H1 (cell line): ENCODE measurements around the gene NEUROD1. TPM values are rescaled to one million over a fixed set of nuclear protein-coding genes. Genes with fewer than 3 reads are reported as not detected.

Experiments used
- CTCF ChIA-PET: fragments of 300-600 bp; sonication (Branson Sonifier 250); formaldehyde crosslinking; loops from one replicate; lab custom pipeline; 2021; ENCODE audit not compliant: partially characterized antibody; lab: Charles Lee
- POLR2A ChIA-PET: fragments of 300-600 bp; sonication (Branson Sonifier 250); formaldehyde crosslinking; loops from one replicate; lab custom pipeline; 2021; ENCODE audit warnings: inconsistent platforms; ENCODE audit not compliant: partially characterized antibody; lab: Charles Lee
- DNase-seq, 2 experiments: peaks; one replicate each; pipeline versions ENCODE4 v3.0.0 to v3.0.0-alpha.2; 2010 to 2022; ENCODE audit warnings: low spot score in 2 of 2, low read depth in 1 of 2, mixed read lengths in 1 of 2
- FAIRE-seq: peaks from 2 replicates; lab custom pipeline; 2011; peaks lifted over from hg19 to GRCh38; lab: Jason Lieb, UNC
- H2AFZ ChIP-seq: 2 replicates; pipeline ENCODE4 v1.8.1; 2012; ENCODE audit warnings: low read length, inconsistent platforms
- H2AK5ac ChIP-seq: 2 replicates; pipeline ENCODE4 v1.6.1; 2013; ENCODE audit warnings: low read depth, low read length
- H2BK120ac ChIP-seq: replicated peaks from 2 replicates; pipeline ENCODE3; 2013; ENCODE audit warnings: low read depth, low read length, inconsistent platforms
- H2BK12ac ChIP-seq: 2 replicates; pipeline ENCODE4 v1.6.1; 2013; ENCODE audit warnings: low read depth, low read length
- H2BK15ac ChIP-seq: 2 replicates; pipeline ENCODE4 v1.6.1; 2013; ENCODE audit warnings: low read length
- H2BK20ac ChIP-seq: 2 replicates; pipeline ENCODE4 v1.6.1; 2013; ENCODE audit warnings: low read length
- H2BK5ac ChIP-seq: 2 replicates; pipeline ENCODE4 v1.6.1; 2013; ENCODE audit warnings: low read depth, low read length
- H3K14ac ChIP-seq: 2 replicates; pipeline ENCODE4 v1.6.1; 2013; ENCODE audit warnings: inconsistent platforms; ENCODE audit not compliant: insufficient read length
- H3K18ac ChIP-seq: 2 replicates; pipeline ENCODE4 v1.6.1; 2013; ENCODE audit warnings: low read length; ENCODE audit errors: extremely low read depth
- H3K23ac ChIP-seq: 2 replicates; pipeline ENCODE4 v1.6.1; 2013; ENCODE audit warnings: inconsistent platforms; ENCODE audit not compliant: insufficient read length
- H3K23me2 ChIP-seq: 2 replicates; pipeline ENCODE4 v1.6.1; 2013; ENCODE audit warnings: low read depth, low read length
- H3K27ac ChIP-seq: 2 replicates; pipeline ENCODE4 v1.6.1; 2011; ENCODE audit warnings: low read depth, low read length, inconsistent platforms
- H3K27me3 ChIP-seq, 4 experiments: replicated peaks in 1 of 4; 1 replicate in 1 of 4; 2 replicates in 3 of 4; pipeline versions ENCODE4 v1.6.1 to v1.8.1; 2011 to 2013; ENCODE audit warnings: low read length in 3 of 4, mild to moderate bottlenecking in 3 of 4, inconsistent platforms in 2 of 4, mixed read lengths in 2 of 4, moderate library complexity in 1 of 4; ENCODE audit not compliant: control insufficient read depth in 3 of 4, insufficient read depth in 3 of 4; ENCODE audit errors: extremely low read depth in 1 of 4
- H3K36me3 ChIP-seq, 4 experiments: 2 replicates each; pipeline versions ENCODE4 v1.6.1 to v1.8.1; 2011 to 2013; ENCODE audit warnings: mild to moderate bottlenecking in 4 of 4, low read length in 3 of 4, moderate library complexity in 2 of 4, control low read depth in 1 of 4, inconsistent platforms in 1 of 4; ENCODE audit not compliant: insufficient read depth in 4 of 4, control insufficient read depth in 2 of 4
- H3K4ac ChIP-seq: replicated peaks from 2 replicates; pipeline ENCODE3; 2013; ENCODE audit warnings: low read length, low read depth, mixed read lengths, inconsistent platforms; ENCODE audit not compliant: insufficient read length
- H3K4me1 ChIP-seq, 4 experiments: replicated peaks in 1 of 4; 1 replicate in 1 of 4; 2 replicates in 3 of 4; pipeline versions ENCODE4 v1.6.1 to v1.8.1; 2011 to 2013; ENCODE audit warnings: low read length in 3 of 4, inconsistent platforms in 2 of 4, mixed read lengths in 1 of 4; ENCODE audit not compliant: insufficient read depth in 4 of 4, control insufficient read depth in 3 of 4
- H3K4me2 ChIP-seq, 2 experiments: 2 replicates each; pipeline versions ENCODE4 v1.6.1 to v1.8.1; 2011 to 2013; ENCODE audit warnings: low read depth in 2 of 2, low read length in 2 of 2, control low read depth in 1 of 2, inconsistent platforms in 1 of 2, mild to moderate bottlenecking in 1 of 2; ENCODE audit not compliant: insufficient read depth in 1 of 2
- H3K4me3 ChIP-seq, 4 experiments: fragments of 200-600, 300-600 bp in 1 of 4; sonication (generic), shearing (Covaris generic), sonication (Bioruptor Twin) in 1 of 4; 2 replicates each; pipeline versions ENCODE4 v1.5.1 to v1.8.1; 2011 to 2016; ENCODE audit warnings: low read length in 4 of 4, low read depth in 3 of 4, control low read depth in 2 of 4, inconsistent platforms in 2 of 4, mild to moderate bottlenecking in 2 of 4, mixed read lengths in 1 of 4, moderate library complexity in 1 of 4; ENCODE audit not compliant: insufficient read depth in 2 of 4; ENCODE audit errors: extremely low read depth in 1 of 4
- H3K56ac ChIP-seq: replicated peaks from 2 replicates; pipeline ENCODE3; 2013; ENCODE audit warnings: low read depth, mild to moderate bottlenecking, mixed read lengths, low read length, inconsistent platforms; ENCODE audit not compliant: insufficient read length
- H3K79me1 ChIP-seq: 2 replicates; pipeline ENCODE4 v1.6.1; 2013; ENCODE audit warnings: low read depth, low read length, control low read depth
- H3K79me2 ChIP-seq, 2 experiments: 2 replicates each; pipeline versions ENCODE4 v1.6.1 to v1.8.1; 2012 to 2013; ENCODE audit warnings: low read length in 2 of 2, mild to moderate bottlenecking in 2 of 2, inconsistent platforms in 1 of 2; ENCODE audit not compliant: insufficient read depth in 2 of 2, control insufficient read depth in 1 of 2
- H3K9ac ChIP-seq, 4 experiments: replicated peaks in 1 of 4; 1 replicate in 1 of 4; 2 replicates in 3 of 4; pipeline versions ENCODE4 v1.6.1 to v1.8.1; 2011 to 2013; ENCODE audit warnings: low read depth in 3 of 4, low read length in 3 of 4, control low read depth in 2 of 4, mild to moderate bottlenecking in 2 of 4, moderate library complexity in 2 of 4, inconsistent platforms in 1 of 4; ENCODE audit errors: extremely low read depth in 1 of 4
- H3K9me3 ChIP-seq, 2 experiments: 2 replicates each; pipeline versions ENCODE4 v1.6.1 to v1.8.1; 2012 to 2013; ENCODE audit warnings: mild to moderate bottlenecking in 2 of 2, moderate library complexity in 2 of 2, control low read depth in 1 of 2, inconsistent platforms in 1 of 2, low read depth in 1 of 2, low read length in 1 of 2, mixed read lengths in 1 of 2; ENCODE audit not compliant: insufficient read depth in 2 of 2
- H4K20me1 ChIP-seq, 2 experiments: replicated peaks in 1 of 2; 2 replicates each; pipeline versions ENCODE3 to v1.8.1; 2011 to 2013; ENCODE audit warnings: inconsistent platforms in 2 of 2, low read length in 2 of 2, mild to moderate bottlenecking in 1 of 2; ENCODE audit not compliant: insufficient read depth in 2 of 2, control insufficient read depth in 1 of 2
- H4K5ac ChIP-seq: 2 replicates; pipeline ENCODE4 v1.6.1; 2013; ENCODE audit warnings: low read length, low read depth, mixed read lengths, inconsistent platforms; ENCODE audit not compliant: insufficient read length
- H4K8ac ChIP-seq: 2 replicates; pipeline ENCODE4 v1.8.0; 2013; ENCODE audit warnings: mild to moderate bottlenecking, moderate library complexity, low read length, inconsistent platforms; ENCODE audit not compliant: insufficient read depth; ENCODE audit errors: extremely low read depth
- H4K91ac ChIP-seq: replicated peaks from 2 replicates; pipeline ENCODE3; 2013; ENCODE audit warnings: low read length, mixed read lengths, inconsistent platforms; ENCODE audit not compliant: insufficient read length
- CHD1 ChIP-seq: IDR thresholded peaks from 2 replicates; pipeline ENCODE4 v1.6.1; 2012; ENCODE audit warnings: low read depth, low read length, improper control_type of control experiment
- EGR1 ChIP-seq: IDR thresholded peaks from 2 replicates; pipeline ENCODE4 v1.6.1; 2011; ENCODE audit warnings: low read depth, low read length, borderline replicate concordance
- FOSL1 ChIP-seq: IDR thresholded peaks from 2 replicates; pipeline ENCODE4 v1.6.1; 2011; ENCODE audit warnings: mild to moderate bottlenecking, low read depth, low read length, moderate library complexity; ENCODE audit not compliant: insufficient read depth
- MAFK ChIP-seq: IDR thresholded peaks from 2 replicates; pipeline ENCODE4 v1.6.1; 2012; ENCODE audit warnings: low read depth, mild to moderate bottlenecking, improper control_type of control experiment, low read length
- RAD21 ChIP-seq, 2 experiments: IDR thresholded peaks in 1 of 2; conservative IDR thresholded peaks in 1 of 2; 2 replicates each; pipeline ENCODE4 v1.6.1; 2011; ENCODE audit warnings: low read depth in 2 of 2, low read length in 2 of 2, improper control_type of control experiment in 1 of 2, inconsistent platforms in 1 of 2, mild to moderate bottlenecking in 1 of 2, moderate library complexity in 1 of 2
- RFX5 ChIP-seq: IDR thresholded peaks from 2 replicates; pipeline ENCODE4 v1.6.1; 2011; ENCODE audit warnings: low read depth, low read length, improper control_type of control experiment, borderline replicate concordance
- SIN3A ChIP-seq, 2 experiments: IDR thresholded peaks in 1 of 2; conservative IDR thresholded peaks in 1 of 2; 2 replicates each; pipeline ENCODE4 v1.6.1; 2011 to 2012; ENCODE audit warnings: low read length in 2 of 2, improper control_type of control experiment in 1 of 2, low read depth in 1 of 2, mild to moderate bottlenecking in 1 of 2
- SP4 ChIP-seq: IDR thresholded peaks from 2 replicates; pipeline ENCODE4 v1.6.1; 2012; ENCODE audit warnings: low read length, inconsistent platforms
- TBP ChIP-seq: IDR thresholded peaks from 2 replicates; pipeline ENCODE4 v1.6.1; 2011; ENCODE audit warnings: low read depth, low read length, improper control_type of control experiment
- YY1 ChIP-seq: IDR thresholded peaks from 2 replicates; pipeline ENCODE4 v1.6.1; 2011; ENCODE audit warnings: low read depth, mild to moderate bottlenecking, low read length
- ZNF274 ChIP-seq: IDR thresholded peaks from 2 replicates; pipeline ENCODE4 v1.7.0; 2012; ENCODE audit warnings: low read length, borderline replicate concordance; ENCODE audit errors: extremely low read depth
- WGBS, 2 experiments: shearing (Covaris generic) in 1 of 2; methylation state at CpG; one replicate each; pipeline versions ENCODE4 v1.1.6 to v1.1.7; 2013 to 2015; ENCODE audit warnings: low lambda C conversion rate in 2 of 2, mixed read lengths in 2 of 2, inconsistent platforms in 1 of 2, low coverage in 1 of 2, missing lambda C conversion rate in 1 of 2; ENCODE audit not compliant: insufficient replicate concordance in 2 of 2, insufficient coverage in 1 of 2, insufficient read length in 1 of 2; ENCODE audit errors: extremely low coverage in 1 of 2, missing lambda C conversion rate in 1 of 2; 5-methylcytosine and 5-hydroxymethylcytosine counted together
- polyA plus RNA-seq, 7 experiments: library from polyadenylated mRNA; depleted of rRNA in 3 of 7; stranded (reverse) in 5 of 7; unstranded in 2 of 7; fragments of >200 nt in 5 of 7; fragments of 200-250 nt in 2 of 7; gene quantifications; 1 replicate in 5 of 7; 2 replicates in 1 of 7; 4 replicates in 1 of 7; pipeline versions ENCODE4 v1.2.1 to v1.2.3, GENCODE V29; 2011 to 2013; ENCODE audit warnings: missing spikeins in 2 of 7, mixed read lengths in 2 of 7
- total RNA-seq: library from RNA; stranded (reverse); fragmentation: NEBNext Ultra II Directional; extraction: Animal tissue kit (Norgen Biotek cat#: 25700); gene quantifications from 2 replicates; pipeline ENCODE4 v1.2.1, GENCODE V29; 2021
- TF ChIP-seq, protein P1 (sequence below): IDR thresholded peaks from 2 replicates; pipeline ENCODE4 v1.6.1; 2012; ENCODE audit warnings: inconsistent platforms

NEUROD1 gene
- total and polyA plus RNA-seq, 2 of the 8 experiments (the other 6 are each of a cell fraction or from before 2014, with no cell fraction given), result 0.08 TPM; not detected in 1

DNA sequence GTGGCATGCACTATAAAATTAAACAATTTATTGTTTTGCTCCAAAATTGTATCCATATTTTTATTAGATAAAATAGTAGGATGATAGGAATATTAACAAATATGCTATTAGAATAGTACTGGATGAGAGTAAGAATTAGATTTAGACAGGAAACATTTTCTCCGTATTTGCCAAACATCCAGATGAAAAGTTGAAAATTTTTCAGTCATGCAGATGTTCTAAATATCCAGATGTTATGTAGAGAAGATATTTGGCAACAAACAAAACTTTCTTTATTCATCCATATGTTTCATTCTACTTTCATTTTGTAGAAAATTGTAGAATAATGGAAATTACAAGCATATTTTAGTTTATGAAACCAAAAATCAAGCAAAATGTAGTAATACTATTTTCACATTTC lies 45.2 kb upstream of the NEUROD1 start:
- Histone ChIP-seq H3K36me3 (no peaks in the 10 kb centered on the region), H4K5ac (no peak overlapping the region), H3K4me2 (no peak overlapping the region), H3K23me2 (no peaks in the 10 kb centered on the region), H4K91ac (no peak overlapping the region), H2BK120ac (no peak overlapping the region), H2AFZ (no peak overlapping the region), H3K79me1 (no peaks in the 10 kb centered on the region), H3K9me3 (peaks cover 0 to 3% of the 10 kb centered on the region in 2 experiments; a peak in 1 of 4 replicates), H3K27me3 (no peaks in the 10 kb centered on the region), H3K27ac (no peak overlapping the region), H3K18ac (no peak overlapping the region), H3K23ac (no peak overlapping the region), H3K56ac (no peak overlapping the region), H4K8ac (no peak overlapping the region), H4K20me1 (no peaks in the 10 kb centered on the region), H2BK5ac (no peak overlapping the region), H3K4me3 (no peak overlapping the region), H2BK15ac (no peak overlapping the region), H3K14ac (no peak overlapping the region), H3K4ac (no peak overlapping the region), H3K9ac (no peak overlapping the region), H2AK5ac (no peak overlapping the region), H2BK12ac (no peak overlapping the region), H2BK20ac (no peak overlapping the region), H3K79me2 (no peaks in the 10 kb centered on the region), H3K4me1 (no peaks in the 10 kb centered on the region)
- ChIA-PET CTCF (no interaction called here), POLR2A (no interaction called here)
- TF ChIP-seq, protein P1, sequence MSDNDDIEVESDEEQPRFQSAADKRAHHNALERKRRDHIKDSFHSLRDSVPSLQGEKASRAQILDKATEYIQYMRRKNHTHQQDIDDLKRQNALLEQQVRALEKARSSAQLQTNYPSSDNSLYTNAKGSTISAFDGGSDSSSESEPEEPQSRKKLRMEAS, result no peak
- TF ChIP-seq MAFK (no peak), RAD21 (IDR thresholded peaks at IDR 0.05 in 1 of 2, conservative IDR thresholded peaks at IDR 0.05 in 1 of 2; ENCODE audit: low read depth in 2 of 2, low read length in 2 of 2) (no peak), EGR1 (no peak), YY1 (no peak), ZNF274 (no peak), CHD1 (no peak), SP4 (no peak), SIN3A (conservative IDR thresholded peaks at IDR 0.05 in 1 of 2, IDR thresholded peaks at IDR 0.05 in 1 of 2; ENCODE audit: low read depth in 1 of 2, low read length in 2 of 2) (no peak), RFX5 (no peak), FOSL1 (no peak), TBP (no peak)
- DNase-seq, result no peak
- 92% methylated on average over 1 of the region's 1 CpG; no CpG with 5 or more reads in 1 of the 2 experiments for WGBS, 2 experiments
- no peak for FAIRE-seq
